ENCODE measurements around the gene IRF2BP2. TPM values are rescaled to one million over a fixed set of nuclear protein-coding genes. Genes with fewer than 3 reads are reported as not detected.

The IRF2BP2 gene
- total and polyA plus RNA-seq, 2 of the 13 experiments (the other 11 are each of a cell fraction or from before 2014, with no cell fraction given): 140 to 147 TPM

GRCh38 chr1:234601301-234602017 is 8.5 kb downstream of the IRF2BP2 start (continued):
- TF ChIP-seq NCOR1 (IDR thresholded peaks at IDR 0.05; ENCODE audit: borderline replicate concordance, low read length): no peak
- no peak for TF ChIP-seq CSRNP1 (CRISPR knock-in tag; IDR thresholded peaks at IDR 0.05)
- TF ChIP-seq FOXA3 (CRISPR knock-in tag; IDR thresholded peaks at IDR 0.05): no peak; the same call in 1 of the 2 replicates
- no peak for TF ChIP-seq SNAPC4 (CRISPR knock-in tag; IDR thresholded peaks at IDR 0.05)
- no peak for TF ChIP-seq ZNF496 (CRISPR knock-in tag; IDR thresholded peaks at IDR 0.05; ENCODE audit: insufficient replicate concordance)
- no peak for TF ChIP-seq KLF11 (CRISPR knock-in tag; IDR thresholded peaks at IDR 0.05)
- no peak for TF ChIP-seq LRRFIP1 (CRISPR knock-in tag; conservative IDR thresholded peaks at IDR 0.05)
- TF ChIP-seq ZNF451 (CRISPR knock-in tag; IDR thresholded peaks at IDR 0.05): no peak
- TF ChIP-seq ZFY (CRISPR knock-in tag; IDR thresholded peaks at IDR 0.05): no peak
- TF ChIP-seq THAP11 (CRISPR knock-in tag; IDR thresholded peaks at IDR 0.05): no peak
- no peak for TF ChIP-seq ETV6 (CRISPR knock-in tag; conservative IDR thresholded peaks at IDR 0.05)
- no peak for TF ChIP-seq PRPF4 (IDR thresholded peaks at IDR 0.05; ENCODE audit: low read depth, low read length, poor library complexity, severe bottlenecking)
- TF ChIP-seq ZNF775 (CRISPR knock-in tag; IDR thresholded peaks at IDR 0.05; ENCODE audit: borderline replicate concordance): no peak
- no peak for TF ChIP-seq PCBP1 (IDR thresholded peaks at IDR 0.05; ENCODE audit: borderline replicate concordance, low read depth, low read length)
- TF ChIP-seq ZNF83 (CRISPR knock-in tag; IDR thresholded peaks at IDR 0.05; ENCODE audit: borderline replicate concordance): no peak
- no peak for TF ChIP-seq ZNF782 (CRISPR knock-in tag; IDR thresholded peaks at IDR 0.05; ENCODE audit: borderline replicate concordance)
- TF ChIP-seq ELK4 (CRISPR knock-in tag; IDR thresholded peaks at IDR 0.05; ENCODE audit: borderline replicate concordance): no peak
- TF ChIP-seq MATR3 (CRISPR knock-in tag; IDR thresholded peaks at IDR 0.05): no peak
- TF ChIP-seq CHCHD3 (CRISPR knock-in tag; IDR thresholded peaks at IDR 0.05): no peak
- TF ChIP-seq HDAC2 (CRISPR knock-in tag; IDR thresholded peaks at IDR 0.05): 0 out of 2 replicates have a peak, but pooled peaks have one; percentile 31

Measured in HepG2 (cell line).